GM21529 (cell line): ENCODE data around the gene SURF2.
"Not testable (repeated sequence)": the region's sequence is repeated elsewhere in the genome, so short reads cannot be mapped to it uniquely, and the experiment has no call there.

Source experiments
- ATAC-seq: cut with Tn5 transposase; IDR thresholded peaks from one replicate; pipeline ENCODE4 v1.9.1; 2021; ENCODE audit not compliant: unreplicated experiment

Gene SURF2

DNA sequence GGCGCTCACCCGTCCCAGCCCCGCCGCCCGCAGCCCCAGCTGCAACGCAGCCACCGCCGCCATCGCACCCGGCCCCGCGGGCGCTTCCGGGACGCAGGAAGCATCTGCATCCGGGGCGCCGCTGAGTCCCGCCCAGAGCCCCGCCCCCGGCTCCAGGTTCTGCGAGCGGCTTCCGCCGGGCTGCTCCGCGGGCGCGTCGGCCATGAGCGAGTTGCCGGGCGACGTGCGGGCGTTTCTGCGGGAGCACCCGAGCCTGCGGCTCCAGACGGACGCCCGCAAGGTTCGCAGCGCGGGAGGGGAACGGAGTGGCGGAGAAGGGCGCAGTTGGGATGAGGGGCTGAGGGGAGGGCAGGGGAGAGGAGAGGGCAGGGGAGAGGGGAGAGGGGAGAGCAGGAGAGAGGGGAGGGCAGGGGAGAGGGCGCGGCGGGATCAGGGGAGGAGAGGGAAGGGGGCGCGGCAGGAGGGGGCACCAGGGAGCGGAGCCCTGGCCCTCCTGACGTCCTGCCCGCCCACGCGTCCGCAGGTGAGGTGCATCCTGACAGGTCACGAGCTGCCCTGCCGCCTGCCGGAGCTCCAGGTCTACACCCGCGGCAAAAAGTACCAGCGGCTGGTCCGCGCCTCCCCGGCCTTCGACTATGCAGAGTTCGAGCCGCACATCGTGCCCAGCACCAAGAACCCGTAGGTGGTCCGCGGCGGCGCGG is at the start of gene SURF2, which contains the start of gene SURF1:
Gene SURF2 (plus strand): TSS at position 160 of the 701 bp plus-strand sequence. CDS start 43 bp downstream, at position 203.
Gene SURF1 (minus strand): TSS at position 97 of the 701 bp plus-strand sequence. CDS start 34 bp downstream, at position 63.
- ATAC-seq, result peak; percentile 60

DNA sequence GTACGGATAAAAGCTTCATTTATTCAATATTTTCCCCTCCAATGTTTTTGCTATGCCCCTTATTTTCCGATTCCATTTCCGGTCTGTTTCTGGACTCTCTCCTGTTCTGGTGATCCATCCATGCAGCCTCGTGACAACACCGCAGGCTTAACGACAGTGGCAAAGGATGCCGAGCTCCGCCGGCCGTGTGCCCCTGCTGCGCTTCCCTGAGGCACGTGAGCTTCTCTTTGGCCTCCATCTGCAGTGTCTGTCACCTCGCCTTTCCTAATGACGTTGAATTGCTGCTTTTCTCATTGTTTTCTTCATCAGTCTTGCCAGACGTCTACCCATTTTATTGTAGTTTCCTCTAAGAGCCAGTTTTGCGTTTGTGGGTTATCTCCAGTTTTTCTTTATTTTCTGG is 49.0 kb upstream of the SURF2 start:
- no peak for ATAC-seq

DNA sequence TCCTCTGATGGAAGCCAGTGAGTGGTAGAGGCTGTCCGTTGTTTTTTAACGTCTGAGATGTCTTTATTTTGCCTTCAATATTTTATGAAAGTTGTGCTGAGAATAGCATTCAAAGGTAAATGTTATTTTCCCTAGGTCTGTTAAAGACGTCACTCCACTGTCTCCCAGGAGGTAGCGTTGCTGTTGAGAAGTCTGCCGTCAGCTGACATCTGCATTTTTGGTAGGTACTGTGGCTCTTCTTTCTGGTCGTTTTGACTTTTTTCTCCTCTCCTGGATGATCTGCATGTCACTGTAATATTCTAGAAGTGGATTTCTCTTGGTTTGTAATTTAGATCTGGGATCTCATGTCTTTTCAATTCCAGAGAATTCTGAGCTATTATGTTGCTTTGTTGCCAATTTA is 46.7 kb upstream of the SURF2 start:
- ATAC-seq, result no peak

DNA sequence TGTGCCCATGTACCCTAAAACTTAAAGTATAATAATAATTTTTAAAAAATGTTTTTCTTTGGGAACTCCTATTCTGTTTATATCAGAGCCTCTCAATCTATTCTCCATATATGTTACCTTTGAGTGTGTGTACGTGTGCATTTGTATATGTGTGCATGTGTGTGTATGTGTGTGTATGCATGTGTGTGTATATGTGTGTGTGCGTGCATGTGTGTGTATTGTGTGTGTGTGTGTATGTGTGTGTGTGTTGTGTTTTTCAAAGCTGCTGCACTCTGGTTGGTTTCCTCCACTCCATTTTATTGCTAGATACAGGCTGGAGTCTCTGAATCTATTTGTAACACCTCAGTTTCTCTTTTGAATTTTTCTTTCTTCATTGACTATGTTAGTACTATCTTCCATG is 40.4 kb upstream of the SURF2 start:
- ATAC-seq, result no peak

DNA sequence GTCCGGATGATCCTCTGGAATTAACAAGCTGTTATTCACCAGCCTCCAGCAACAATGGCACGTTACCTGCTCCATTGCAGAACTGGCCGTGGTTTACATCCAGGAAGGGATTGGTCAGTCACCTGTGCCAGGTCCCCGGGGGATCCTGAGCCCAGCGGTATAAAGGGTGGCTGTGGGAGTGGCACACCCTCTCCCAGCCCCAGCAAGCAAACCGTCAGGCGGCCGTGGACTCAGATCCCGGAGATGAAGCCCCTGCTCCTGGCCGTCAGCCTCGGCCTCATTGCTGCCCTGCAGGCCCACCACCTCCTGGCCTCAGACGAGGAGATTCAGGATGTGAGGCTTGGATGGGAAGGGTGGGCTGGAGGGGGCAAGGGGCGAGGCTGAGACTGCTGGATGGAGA is 38.8 kb upstream of the SURF2 start:
- not testable (repeated sequence) for ATAC-seq

DNA sequence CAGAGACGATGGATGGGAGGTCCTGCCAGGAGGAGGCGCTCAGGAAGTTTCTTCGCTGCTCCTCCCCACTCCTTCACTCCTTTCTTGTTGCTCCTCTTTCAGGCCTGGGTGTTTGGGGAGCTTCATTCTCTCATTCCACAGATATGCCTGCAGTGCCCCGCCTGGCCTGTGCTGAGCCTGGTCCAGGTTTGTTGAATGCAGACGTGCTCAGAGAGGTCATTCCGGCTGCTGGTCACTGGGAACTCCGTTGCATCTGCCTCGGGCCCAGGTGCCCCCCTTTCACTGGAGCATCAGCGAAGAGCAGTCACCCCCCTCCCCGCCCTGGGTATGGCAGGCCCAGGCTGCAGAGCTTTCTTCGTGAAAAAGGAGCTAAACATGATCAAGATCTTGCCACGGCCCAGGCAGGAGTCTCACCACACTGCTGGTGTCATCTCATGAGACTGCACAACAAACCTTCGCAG is 35.9 kb upstream of the SURF2 start:
- ATAC-seq, result no peak

DNA sequence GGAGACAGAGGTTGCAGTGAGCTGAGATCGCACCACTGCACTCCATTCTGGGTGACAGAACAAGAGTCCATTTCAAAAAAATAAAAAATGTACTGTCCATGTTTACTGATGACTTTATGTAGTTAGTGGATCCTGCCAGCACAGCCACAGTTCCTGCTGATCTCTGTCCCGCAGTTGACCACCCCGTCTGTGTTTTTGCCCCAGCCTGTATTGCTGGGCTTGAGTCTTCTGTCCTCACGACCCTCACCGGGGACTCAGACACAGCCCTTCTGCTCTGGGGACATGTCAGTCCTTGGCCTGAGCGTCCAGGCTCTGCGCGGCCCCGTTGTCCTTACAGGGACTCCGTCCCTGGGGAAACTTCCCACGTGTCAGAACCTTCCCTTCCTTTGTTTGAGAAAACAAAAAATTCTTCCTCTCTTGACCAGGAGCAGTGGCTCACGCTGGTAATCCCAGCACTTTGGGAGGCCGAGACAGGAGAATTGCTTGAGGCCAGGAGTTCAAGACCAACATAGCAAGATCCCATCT is 34.9 kb upstream of the SURF2 start:
- ATAC-seq, result no peak

DNA sequence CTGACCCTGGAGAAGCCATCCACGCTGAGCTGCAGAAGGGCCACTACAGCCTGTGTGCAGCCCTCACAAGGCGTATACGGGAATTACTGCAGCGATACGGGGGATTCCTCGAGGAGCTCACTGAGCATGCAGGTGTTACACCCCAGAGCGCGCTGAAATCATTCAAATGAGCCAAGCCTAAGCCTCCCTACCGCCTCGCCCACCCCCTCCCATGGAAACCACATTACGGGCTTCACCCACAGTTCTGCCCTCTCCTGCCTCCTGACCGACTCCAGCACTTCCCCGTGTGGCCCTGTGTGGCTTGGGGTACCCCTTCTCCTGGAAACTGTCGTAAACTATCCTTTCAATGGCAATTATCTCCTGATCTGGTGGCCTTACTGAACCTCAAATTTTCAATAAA is 33.6 kb upstream of the SURF2 start:
- ATAC-seq, result no peak

DNA sequence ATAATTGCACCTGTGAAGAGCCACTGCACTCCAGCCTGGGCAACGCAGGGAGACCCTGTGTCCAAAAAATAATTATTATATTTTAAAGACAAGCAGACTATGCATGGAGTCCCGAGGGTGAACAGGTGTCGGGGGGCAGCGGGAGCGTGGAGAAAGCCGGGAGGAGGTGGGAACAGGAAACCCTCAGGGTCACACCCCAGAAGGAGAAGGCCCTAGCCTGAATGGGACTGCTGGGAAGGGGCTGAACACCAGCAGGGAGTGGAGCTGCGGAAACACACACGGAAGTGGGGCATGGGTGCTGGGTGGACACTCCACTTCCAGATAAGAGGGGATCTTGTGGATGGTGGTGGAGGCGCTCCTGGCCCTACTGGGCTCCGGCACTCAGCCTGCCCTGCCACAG is 33.1 kb upstream of the SURF2 start:
- no peak for ATAC-seq

DNA sequence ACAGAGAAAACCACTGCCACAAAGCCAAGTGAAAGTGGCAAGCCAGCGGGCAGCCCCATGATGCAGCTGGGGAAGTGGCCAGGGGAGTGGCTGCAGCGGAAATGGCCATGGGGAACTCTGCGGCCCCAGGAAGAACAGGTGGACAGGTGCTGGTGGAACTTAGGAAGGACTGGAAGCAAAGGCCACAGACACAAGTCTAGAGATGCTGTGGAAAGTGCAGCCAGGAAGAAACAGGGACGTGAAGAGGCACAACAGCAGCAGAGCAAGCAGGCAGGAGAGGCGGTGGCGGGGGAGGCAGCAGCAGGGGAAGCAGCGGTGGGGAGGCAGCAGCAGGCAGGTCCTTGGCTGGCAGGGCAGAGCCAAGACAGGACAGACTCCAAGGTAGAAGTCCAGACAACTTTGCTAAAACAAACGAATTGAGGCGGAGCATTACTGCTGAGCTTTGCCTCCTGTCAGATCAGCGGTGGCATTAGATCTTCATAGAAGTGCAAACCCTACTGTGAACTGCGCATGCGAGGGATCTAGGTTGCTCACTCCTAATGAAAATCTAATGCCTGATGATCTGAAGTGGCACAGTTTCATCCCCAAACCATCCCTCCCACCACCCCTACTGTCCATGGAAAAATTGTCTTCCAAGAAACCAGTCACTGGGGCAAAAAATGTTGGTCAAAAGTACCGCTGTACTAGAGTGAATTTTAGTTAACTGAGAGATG is 32.2 kb upstream of the SURF2 start:
- no peak for ATAC-seq

DNA sequence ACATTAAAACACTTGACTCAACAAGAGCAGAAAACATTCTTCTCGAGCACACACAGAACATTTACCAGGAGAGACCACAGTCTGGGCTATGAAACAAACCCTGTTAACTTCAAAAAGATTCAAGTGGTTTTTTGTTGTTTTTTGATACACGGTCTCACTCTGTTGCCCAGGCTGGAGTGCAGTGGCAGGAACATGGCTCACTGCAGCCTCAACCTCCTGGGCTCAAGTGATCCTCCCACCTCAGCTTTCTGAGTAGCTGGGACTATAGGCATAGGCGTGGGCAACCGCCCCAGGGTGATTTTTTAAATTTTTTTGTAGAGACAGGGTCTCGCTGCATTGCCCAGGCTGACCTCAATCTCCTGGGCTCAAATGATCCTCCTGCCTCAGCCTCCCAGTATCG is 29.3 kb upstream of the SURF2 start:
- ATAC-seq, result not testable (repeated sequence)

DNA sequence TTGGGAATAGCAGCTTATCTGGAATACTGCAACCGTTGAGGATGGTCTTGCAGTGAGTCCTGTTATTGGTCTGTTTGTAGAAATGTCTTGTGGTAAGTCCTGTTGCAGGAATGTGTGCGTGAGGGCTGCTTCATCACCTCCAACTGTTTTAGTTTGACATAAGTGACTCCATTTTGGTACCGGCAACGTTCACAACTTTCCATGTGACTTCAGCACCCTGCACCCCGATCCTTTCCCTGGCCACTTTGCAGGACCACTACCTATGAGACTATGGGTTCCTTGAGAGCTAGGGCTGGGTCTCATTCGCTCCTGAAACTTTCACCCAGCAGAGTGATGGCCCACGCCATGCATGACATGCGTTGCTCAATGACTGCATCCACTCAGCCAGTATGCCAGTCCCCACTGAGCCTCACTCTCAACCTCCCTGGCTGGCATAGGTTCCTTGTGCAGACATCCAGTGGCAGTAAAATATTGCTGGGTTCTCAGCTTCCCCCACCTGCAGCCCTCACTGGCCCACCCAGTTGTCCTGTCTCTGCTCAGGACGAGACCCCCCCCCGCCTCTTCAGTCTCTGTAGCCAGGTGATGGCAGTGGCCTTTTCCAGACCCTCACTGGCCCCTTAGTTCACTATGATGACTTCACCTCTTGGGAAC is 28.4 kb upstream of the SURF2 start:
- no peak for ATAC-seq

DNA sequence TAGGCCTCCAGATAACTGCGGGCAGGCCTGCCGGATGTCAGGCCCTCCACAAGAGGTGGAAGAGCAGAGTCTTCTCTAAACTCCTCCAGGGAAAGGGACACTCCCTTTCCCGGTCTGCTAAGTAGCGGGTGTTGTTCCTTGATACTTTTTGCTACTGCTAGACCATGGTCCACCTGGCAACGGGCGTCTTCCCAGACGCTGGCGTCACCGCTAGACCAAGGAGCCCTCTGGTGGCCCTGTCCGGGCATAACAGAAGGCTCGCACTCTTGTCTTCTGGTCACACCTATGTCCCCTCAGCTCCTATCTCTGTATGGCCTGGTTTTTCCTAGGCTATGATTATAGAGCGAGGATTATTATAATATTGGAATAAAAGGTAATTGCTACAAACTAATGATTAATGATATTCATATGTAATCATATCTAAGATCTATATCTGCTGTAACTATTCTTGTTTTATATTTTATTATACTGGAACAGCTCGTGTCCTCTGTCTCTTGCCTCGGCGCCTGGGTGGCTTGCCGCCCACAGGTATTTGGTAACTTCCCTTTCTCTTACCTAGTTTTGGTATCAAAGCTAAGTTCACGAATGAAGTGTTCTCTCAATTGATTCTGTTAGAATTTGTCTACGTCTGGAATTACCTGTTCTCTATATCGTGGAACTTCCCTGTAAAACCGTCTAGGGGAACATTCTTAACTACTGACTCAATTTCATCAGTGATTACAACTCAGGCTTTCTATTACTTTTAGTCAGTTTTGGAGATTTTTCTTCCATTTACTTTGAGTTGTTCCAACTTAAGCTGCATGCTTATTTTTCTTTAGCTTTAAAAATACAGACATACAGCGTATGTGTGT is 26.8 kb upstream of the SURF2 start:
- not testable (repeated sequence) for ATAC-seq

DNA sequence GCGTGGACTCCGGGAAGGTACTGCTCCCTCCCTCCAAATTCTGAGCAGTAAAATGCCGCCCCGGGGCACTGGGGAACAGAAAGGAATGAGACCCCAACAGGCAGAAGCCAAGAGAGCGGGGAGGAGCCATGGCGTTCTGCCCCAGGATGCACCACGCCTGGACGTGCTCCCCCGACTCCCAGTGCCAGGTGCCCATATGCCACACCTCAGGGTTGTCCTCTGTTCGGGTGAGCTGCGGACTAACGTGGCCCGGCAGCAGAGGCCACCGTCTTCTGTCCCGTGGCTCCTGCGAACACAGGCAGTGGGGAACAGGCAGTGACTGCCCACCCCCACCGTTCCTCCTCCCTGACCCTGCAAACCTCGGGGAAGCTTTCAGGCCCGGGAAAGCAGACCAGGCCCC is 25.1 kb upstream of the SURF2 start:
- ATAC-seq, result no peak

DNA sequence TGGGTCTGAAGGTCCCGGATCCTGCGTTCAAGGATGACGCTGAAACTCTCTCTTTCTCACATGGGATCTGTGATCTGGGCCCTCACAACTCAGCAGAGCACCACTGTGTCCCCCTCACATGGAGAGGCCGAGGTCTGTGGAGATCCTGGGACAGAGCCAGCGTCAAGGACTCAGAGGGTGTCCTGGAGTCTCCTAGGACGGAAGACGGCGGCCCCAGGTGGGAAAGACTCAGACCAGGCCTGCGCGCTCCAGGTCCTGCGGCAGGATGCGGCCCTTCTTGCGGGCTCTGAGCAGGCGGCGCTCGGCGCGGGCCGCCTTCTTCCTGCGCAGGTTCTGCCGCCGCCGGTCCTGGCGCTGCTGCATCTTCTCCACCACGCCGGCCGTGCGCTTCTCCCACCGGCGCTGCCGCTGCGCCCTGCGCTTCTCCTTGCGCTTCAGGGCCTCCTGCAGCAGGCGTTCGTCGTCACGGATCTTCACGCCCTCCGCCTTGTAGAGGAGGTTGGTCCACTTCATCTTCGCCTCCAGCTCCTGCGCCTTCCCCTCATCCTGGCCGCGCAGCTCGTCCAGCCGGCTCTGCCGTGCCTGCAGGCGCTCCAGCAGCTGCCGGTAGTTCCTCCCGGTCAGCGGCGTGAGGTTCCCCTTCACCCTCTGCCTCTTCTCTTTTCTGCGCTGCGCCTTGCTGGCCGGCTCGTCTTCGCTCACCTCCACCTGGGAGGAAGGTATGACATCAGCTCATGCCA is 24.5 kb upstream of the SURF2 start:
- ATAC-seq, result no peak

DNA sequence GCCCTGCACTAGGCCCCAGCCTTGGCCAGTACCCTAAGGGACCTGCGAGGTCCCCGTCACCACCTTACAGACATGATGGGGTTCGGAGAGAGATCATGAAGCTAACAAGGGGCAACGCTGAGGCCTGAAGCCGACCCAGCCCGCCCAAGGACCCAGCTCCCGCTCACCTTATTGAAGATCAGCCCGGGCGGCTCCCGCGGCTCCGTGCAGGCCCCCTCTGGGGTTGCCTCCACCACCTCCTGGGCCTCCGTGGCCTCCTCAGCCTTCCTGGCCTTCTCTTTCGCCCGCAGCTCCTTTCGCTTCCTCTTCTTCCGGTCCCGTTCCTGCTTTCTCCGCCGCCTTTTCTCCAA is 24.0 kb upstream of the SURF2 start:
- no peak for ATAC-seq

DNA sequence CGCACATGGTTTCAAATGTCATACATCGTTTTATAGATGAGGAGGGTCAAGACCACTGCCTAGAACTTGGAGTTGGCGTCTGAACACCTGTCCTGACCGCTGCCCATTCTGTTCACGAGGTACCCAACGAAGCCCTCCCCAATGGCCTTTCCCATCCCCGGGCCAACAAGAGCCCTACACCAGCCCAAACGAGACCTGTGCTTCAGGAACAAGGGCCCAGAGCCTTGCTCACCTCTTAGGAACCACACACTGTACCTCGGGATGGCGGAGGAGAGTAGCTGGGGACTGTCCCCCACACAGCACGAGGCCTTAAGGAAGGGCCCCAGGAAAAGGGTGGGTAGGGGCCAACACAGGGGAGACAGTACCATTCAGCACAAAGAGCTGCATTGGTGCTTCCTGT is 23.3 kb upstream of the SURF2 start:
- no peak for ATAC-seq

DNA sequence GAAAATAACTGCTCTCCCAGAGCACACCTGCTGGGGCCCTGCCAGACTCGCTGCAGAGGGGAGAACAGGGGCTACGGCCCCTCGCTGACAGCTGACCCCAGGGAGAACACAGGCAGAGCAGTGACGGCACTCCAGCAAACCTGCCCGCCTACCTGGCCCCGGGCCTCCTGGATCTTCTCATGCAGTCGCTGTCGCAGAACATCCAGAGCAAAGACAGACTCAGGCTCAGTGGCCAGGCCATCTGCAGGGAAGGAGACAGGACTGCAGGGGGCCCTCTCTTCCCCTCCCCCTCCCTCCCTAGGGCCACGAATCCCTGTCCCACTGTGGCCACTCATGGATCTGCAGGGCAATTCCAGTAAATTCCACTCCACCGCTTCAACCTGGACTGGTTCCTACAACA is 22.8 kb upstream of the SURF2 start:
- ATAC-seq, result no peak

DNA sequence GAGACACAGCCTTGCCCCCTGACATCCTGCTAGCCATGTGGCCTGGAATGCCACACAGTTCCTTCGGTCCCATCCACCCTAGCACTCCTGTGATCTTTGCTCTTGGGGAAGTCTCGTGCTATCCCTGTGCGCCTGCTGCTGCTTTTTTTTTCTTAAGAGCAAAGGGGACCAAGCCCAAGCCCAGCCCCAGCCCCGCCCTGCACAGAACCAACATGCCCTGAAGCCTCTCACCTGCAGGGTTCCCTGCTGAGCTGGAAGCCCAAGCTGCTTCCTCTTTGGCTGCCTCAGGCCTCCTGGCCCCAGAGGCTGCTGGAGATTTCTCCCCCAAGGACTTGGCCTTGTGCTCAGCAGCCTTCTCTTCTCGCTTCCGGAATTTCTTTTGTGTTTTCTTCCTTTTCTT is 22.2 kb upstream of the SURF2 start:
- no peak for ATAC-seq

DNA sequence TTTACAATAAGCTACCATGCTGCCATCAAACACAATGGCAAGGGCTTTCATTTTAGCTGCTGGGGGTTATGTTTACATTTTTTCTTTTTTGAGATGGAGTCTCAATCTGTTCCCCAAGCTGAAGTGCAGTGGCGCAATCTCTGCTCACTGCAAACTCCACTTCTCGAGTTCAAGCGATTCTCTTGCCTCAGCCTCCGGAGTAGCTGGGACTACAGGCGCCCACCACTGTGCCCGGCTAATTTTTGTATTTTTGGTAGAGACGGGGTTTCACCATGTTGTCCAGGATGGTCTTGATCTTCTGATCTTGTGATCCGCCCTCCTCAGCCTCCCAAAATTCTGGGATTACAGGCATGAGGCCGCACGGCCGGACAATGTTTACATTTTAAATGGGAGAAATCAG is 21.5 kb upstream of the SURF2 start:
- not testable (repeated sequence) for ATAC-seq
